HG03378 (cell line): ENCODE data around the gene HIPK4.
"Not testable (repeated sequence)": the region's sequence is repeated elsewhere in the genome, so short reads cannot be mapped to it uniquely, and the experiment has no call there.

Experiments
- ATAC-seq: cut with Tn5 transposase; IDR thresholded peaks from one replicate; pipeline ENCODE4 v1.9.1; 2021; ENCODE audit warnings: mild to moderate bottlenecking, moderate library complexity; ENCODE audit not compliant: unreplicated experiment

Gene HIPK4

GRCh38 chr19:40393894-40394815 is 4.2 kb upstream of the HIPK4 start:
- ATAC-seq: no peak

- no peak for ATAC-seq
Measured at GRCh38 chr19:40392894-40393517, 3.0 kb upstream of the HIPK4 start.

DNA sequence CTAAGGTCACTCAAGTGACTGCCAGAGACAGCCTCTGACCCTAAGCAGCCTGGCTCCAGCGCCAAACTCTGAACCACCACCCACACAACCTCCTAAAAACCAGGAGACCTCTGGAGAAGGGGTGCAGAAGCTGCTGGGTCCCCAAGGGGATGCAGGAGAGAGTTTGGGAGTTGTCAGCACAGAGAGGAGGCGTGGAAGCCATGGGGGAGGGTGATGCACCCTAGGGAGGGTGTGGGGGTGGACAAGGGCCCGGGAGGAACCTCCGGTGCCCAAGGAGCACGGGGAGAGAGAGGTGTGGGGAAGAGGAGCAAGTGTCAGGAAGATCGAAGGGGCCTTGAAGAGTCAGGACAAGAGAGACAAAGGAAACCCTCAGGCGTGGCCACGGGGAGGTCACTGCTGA is 2.1 kb upstream of the HIPK4 start:
- ATAC-seq: no peak

DNA sequence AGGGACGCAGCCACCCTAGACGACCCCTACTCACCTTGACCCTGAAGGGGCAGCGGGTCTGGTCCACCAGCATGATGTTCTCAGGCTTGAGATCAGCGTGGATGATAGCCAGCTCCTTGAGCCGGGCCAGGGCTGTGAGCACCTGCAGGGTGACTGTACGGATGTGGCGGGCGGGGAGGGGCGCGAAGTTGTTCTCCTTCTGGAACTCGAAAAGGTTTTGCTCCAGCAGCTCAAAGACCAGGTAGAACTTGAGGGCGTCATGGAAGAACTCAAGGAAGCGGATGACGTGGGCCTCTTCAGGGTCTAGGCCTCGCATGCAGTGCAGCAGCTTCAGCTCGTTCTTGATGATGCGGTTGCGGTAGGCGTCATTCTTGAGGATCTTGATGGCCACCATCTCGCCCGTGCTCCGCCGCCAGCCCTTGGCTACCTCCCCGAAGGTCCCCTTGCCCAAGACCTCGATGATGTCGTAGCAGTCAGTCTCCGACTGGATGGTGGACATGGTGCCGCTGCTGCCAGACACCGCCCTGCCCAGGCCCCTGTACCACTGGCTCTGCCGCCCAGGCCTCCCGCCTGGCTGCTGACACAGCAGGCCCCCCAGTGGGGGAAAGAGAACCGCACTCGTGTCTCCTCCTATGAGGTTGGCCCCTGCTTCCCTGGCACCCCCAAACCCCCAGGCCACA is 437 bp downstream of the HIPK4 start:
- no peak for ATAC-seq

GRCh38 chr19:40388481-40388880 is 1.5 kb downstream of the HIPK4 start:
- no peak for ATAC-seq

DNA sequence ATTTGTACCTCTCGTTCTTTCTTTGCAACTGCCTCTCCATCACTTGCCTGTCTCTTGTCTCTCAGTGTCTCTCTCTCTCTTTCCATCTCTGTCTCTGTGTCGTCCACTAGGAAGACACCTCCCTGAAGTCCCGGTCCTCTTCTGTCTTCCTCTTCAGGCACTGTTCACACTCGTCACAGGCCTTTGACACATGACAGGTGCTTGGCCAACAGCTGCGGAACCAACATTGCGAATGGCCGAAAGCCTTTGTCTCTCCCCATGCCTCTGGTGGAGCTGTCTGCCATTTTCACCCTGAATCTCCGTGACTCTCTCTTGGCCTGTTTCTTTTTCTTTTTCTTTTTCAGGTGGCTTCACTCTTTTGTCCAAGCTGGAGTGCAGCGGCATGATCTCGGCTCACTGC is 2.8 kb downstream of the HIPK4 start:
- no peak for ATAC-seq

GRCh38 chr19:40383668-40384248 is 6.2 kb downstream of the HIPK4 start:
- no peak for ATAC-seq

DNA sequence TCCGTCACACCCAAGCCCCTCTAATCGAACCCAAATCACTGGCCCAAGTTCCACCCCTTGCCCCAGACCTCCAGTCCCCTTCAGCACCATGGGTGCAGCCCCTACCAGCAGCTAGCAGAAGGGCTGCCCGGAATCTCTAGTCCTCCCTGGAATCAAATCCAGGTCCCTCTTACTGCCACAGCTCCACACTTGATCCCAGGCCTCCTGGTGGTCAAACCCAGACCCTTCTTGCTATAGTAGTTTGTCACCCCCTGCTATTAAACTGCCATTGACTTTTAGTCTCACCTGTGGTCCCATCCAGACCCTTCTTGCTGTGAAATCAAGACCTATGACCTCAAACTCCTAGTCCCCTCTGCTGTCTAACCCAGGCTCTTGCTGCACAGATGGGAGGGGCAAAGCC is 8.7 kb downstream of the HIPK4 start:
- no peak for ATAC-seq

DNA sequence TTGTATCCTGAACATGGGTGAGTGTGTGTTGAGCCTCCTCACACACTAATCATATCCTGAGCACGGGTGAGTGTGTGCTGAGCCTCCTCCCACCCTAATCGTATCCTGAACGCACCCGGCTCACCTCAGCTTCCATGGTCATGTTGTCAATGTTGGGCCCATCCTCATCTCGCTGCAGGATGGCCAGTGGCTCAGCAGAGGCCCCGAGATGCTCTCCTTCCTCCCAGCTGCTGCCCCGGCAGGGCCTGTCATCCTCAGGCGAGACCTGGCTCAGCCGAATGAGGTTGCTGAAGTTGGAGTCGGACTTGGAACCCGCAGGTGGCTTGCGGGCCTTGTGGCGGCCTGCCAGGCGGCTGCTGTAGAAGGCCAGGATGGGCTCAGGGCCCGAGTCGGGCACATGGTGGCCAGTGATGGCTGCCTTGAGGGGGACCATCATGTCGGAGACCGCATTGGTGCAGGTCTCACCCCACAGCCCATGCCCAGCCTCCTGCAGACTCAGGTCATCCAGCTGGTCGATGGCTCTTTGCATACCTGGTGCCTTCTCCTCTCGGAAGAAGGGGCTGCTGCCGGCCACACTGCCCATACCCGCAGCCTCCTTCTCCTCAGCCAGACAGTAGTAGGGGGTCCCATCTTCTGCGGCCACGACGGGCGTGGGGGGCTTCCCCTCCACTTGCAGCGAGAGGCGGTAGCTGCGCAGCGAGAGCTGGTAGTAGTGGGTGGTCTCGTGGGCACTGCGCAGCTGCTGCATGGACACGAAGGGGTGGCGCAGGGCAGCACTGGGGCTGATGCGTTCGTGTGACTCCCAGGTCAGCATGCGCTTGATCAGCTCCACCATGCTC is 9.6 kb downstream of the HIPK4 start:
- no peak for ATAC-seq

GRCh38 chr19:40379446-40380198 is 10.4 kb downstream of the HIPK4 start:
- no peak for ATAC-seq

GRCh38 chr19:40378509-40378908 is 11.5 kb downstream of the HIPK4 start:
- no peak for ATAC-seq

DNA sequence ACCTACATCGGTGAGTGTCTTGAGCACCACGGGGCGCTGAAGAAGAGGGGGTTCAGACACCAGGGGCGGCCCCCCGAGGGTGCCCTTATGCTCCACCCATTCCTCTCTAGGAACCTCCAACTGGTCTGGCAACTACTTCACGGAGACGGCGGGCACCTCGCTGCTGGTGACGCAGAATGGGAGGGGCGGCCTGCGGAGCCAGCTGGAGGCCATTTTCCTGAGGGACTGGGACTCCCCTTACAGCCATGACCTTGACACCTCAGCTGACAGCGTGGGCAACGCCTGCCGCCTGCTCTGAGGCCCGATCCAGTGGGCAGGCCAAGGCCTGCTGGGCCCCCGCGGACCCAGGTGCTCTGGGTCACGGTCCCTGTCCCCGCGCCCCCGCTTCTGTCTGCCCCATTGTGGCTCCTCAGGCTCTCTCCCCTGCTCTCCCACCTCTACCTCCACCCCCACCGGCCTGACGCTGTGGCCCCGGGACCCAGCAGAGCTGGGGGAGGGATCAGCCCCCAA is 12.1 kb downstream of the HIPK4 start:
- ATAC-seq: no peak

- ATAC-seq: no peak
Measured at GRCh38 chr19:40376286-40376862, 13.6 kb downstream of the HIPK4 start.

DNA sequence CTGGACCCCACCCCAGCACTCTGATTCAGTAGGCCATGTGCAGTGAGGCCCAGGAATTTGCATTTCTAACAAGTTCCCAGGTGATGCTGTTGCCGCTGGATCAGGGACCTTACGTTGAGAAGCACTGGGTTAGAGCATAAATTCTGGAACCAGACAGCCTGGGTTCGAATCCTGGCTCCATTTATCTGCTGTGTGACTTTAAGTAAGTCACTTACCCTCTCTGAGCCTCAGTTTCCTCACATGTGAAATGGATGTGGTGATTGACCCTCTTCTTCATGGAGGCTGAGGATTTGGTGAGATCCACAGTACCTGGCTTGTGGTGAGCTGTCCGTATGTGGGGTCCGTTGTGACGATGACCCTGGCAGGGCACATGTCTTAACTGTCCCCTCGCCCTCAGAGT is 15.9 kb downstream of the HIPK4 start:
- no peak for ATAC-seq

GRCh38 chr19:40371802-40372122 is 18.2 kb downstream of the HIPK4 start:
- no peak for ATAC-seq

- ATAC-seq: no peak
Measured at GRCh38 chr19:40370997-40371801, 18.8 kb downstream of the HIPK4 start.

GRCh38 chr19:40370253-40370652 is 19.7 kb downstream of the HIPK4 start:
- ATAC-seq: not testable (repeated sequence)

DNA sequence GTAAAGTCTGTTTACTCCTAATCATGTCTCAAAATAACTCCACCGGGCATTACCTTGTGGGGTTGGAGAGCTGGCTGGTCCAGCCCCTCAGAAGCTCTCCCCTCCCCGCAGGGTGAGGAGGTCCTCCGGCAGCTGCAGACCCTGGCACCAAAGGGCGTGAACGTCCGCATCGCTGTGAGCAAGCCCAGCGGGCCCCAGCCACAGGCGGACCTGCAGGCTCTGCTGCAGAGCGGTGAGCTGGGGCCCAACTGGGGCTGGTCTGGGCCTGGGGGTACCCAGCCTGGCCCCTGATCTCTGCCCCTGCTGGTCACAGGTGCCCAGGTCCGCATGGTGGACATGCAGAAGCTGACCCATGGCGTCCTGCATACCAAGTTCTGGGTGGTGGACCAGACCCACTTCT is 20.2 kb downstream of the HIPK4 start:
- no peak for ATAC-seq
